ENCODE measurements around the gene CORO7. TPM values are rescaled to one million over a fixed set of nuclear protein-coding genes. Genes with fewer than 3 reads are reported as not detected.

Gene CORO7
- total RNA-seq, 1 donor from 2014 or later = 24.8 TPM

DNA sequence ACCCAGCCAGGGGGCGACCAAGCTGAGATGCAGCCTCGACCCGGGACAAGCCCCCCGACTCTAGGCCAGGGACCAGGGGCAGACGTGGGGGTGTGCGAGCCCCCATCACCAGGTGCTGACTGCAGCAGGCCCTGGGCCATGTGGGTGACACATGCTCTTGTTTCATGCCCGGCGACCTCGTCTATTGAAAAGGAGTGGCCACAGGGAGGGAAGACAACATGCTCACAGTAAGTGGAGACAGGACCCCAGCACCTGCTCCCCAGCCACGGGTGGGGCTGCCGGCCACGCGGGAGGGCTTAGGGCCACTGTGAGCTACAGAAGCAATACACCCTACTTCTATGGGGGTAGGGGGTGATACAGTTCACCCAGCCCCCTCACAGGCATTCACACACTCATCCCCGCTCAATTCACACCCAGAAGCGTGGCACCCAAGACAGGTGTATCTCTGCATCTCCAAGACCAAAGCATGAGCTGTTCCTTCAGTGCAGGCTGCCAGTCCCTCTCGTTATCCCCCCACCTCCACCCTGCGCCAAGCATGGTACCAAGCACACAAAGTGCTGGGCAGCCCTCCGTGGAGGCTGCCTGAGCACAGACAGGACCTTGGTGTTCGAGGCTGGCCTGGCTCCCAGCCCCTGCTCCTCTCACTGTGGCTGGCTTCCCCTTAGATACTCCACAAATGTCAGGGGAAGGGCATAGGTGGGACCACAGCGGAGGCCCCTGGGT lies 31.2 kb downstream of the CORO7 start:
- no peak for DNase-seq (ENCODE audit: low read depth in 2 of 2)

DNA sequence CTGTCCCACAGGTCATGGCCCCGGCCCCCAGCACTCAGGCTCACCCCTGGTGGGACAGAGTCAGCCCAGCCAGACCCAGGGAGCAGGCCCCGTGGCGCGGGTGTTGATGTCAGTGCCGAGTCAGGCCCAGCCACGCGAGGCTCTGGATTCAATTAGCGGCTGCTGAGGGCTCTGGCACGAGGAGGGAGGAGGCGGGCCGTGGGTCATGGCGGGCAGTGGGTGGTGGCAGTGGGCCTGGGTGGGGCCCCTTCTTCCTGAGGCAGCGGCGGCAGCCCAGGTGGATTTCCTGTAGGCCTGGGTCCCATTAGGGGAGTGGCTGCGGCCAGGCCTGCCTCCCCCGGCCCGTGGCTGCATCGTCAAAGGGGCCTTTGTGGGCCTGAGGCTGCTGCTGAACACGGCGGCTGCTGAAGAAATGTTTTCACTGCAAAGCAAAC lies 31.9 kb downstream of the CORO7 start:
- no peak for DNase-seq (ENCODE audit: low read depth in 2 of 2)

DNA sequence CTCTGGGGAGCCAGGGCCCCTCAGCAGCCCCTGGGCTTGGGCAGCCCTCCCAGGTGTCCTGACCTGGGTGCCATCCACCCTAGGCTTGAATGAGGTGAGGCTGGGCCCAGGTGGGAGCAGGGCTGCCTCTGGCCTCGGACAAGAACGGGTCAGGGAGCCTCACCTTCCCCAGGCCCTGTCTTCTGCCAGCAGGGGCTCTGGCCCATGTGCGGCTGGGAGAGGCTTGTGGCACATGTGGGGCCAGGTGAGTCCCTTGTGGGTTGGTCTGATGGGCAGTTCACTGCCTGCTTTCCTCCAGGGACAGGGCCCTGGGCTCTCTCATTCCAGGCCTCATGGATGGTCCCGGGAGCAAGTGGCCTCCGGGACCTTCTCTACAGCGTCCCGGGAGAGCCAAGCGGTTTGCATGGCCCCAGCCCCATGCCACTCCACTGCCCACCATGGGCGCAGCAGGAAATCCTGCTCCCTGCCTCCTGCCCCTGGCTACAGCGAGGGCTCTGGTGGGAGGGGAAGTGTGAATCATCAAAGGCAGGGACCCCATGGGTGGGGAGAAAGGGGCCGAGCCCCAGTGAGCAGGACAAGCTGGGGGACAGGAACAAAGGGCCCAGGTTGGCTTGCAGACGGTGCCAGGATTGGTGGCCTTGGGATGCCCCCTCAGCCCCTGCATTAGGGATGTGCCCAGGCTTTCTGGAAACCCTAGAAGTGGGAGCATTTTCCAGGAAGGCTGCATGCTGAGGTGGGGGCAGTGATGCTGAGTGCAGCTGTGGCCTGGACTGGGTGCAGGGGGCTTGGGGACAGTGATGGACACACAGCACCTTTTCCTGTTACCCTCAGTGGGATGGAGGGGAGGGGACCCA lies 32.6 kb downstream of the CORO7 start:
- DNase-seq (ENCODE audit: low read depth in 2 of 2) = no peak

DNA sequence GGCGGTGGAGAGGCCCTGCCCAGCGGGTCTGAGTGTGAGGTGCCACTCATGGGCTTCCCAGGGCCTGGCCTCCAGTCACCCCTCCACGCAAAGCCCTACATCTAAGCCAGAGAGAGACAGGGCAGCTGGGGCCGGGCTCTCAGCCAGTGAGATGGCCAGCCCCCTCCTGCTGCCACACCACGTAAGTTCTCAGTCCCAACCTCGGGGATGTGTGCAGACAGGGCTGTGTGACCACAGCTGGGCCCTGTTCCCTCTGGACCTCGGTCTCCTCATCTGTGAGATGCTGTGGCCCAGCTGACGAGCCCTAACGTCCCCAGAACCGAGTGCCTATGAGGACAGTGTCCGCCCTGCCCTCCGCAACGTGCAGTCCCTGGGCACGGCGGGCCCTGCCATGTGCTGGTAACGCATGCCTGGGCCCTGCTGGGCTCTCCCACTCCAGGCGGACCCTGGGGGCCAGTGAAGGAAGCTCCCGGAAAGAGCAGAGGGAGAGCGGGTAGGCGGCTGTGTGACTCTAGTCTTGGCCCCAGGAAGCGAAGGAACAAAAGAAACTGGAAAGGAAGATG lies 33.5 kb downstream of the CORO7 start:
- no peak for DNase-seq (ENCODE audit: low read depth in 2 of 2)

DNA sequence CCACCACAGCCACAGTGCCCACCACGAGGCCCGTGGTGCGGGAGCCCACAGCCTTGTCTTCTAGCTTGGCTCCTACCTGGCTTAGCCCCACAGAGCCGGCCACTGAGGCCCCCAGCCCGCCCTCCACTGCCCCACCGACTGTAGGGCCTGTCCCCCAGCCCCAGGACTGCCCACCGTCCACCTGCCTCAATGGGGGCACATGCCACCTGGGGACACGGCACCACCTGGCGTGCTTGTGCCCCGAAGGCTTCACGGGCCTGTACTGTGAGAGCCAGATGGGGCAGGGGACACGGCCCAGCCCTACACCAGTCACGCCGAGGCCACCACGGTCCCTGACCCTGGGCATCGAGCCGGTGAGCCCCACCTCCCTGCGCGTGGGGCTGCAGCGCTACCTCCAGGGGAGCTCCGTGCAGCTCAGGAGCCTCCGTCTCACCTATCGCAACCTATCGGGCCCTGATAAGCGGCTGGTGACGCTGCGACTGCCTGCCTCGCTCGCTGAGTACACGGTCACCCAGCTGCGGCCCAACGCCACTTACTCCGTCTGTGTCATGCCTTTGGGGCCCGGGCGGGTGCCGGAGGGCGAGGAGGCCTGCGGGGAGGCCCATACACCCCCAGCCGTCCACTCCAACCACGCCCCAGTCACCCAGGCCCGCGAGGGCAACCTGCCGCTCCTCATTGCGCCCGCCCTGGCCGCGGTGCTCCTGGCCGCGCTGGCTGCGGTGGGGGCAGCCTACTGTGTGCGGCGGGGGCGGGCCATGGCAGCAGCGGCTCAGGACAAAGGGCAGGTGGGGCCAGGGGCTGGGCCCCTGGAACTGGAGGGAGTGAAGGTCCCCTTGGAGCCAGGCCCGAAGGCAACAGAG lies 34.2 kb downstream of the CORO7 start:
- no peak for DNase-seq (ENCODE audit: low read depth in 2 of 2)

DNA sequence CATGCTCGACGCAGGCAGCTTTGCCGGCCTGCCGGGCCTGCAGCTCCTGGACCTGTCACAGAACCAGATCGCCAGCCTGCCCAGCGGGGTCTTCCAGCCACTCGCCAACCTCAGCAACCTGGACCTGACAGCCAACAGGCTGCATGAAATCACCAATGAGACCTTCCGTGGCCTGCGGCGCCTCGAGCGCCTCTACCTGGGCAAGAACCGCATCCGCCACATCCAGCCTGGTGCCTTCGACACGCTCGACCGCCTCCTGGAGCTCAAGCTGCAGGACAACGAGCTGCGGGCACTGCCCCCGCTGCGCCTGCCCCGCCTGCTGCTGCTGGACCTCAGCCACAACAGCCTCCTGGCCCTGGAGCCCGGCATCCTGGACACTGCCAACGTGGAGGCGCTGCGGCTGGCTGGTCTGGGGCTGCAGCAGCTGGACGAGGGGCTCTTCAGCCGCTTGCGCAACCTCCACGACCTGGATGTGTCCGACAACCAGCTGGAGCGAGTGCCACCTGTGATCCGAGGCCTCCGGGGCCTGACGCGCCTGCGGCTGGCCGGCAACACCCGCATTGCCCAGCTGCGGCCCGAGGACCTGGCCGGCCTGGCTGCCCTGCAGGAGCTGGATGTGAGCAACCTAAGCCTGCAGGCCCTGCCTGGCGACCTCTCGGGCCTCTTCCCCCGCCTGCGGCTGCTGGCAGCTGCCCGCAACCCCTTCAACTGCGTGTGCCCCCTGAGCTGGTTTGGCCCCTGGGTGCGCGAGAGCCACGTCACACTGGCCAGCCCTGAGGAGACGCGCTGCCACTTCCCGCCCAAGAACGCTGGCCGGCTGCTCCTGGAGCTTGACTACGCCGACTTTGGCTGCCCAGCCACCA lies 35.1 kb downstream of the CORO7 start:
- no peak for DNase-seq (ENCODE audit: low read depth in 2 of 2)

DNA sequence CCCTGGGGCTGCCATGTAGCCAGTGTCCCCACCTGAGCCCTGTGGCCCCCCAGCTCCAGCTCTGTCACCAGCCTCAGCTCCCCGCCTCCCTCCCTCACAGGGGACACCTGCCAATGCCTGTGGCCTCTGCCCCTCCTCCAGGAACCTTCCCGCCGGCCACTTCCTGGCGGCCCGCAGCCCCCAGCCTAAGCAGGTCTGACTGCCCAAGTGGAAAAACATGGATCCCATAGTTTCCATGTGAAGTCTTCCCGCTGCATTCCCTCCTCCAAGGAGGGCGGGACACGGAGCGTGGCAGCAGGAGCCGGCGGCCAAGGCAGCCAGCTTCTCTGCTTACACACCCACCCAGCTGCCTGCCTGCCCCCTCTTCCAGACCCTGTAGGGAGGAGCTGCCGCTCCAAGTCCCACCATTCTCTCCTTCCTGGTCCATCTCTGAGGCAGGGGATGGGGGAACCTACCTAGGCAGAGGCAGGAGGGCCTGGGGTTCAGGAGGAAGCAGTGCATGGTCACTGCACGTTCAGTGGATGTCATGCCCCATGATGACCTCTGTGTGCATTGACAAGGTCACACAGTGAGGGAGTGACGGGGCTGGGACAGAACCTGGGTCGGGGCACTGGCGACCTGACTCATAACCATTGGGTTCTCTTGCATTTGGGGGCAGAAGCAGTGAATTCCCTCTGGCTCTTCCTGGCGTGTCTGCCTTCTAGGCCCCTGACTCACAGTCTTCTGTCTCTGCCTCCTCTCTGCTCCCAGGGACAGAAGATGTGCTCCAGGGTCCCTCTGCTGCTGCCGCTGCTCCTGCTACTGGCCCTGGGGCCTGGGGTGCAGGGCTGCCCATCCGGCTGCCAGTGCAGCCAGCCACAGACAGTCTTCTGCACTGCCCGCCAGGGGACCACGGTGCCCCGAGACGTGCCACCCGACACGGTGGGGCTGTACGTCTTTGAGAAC lies 36.0 kb downstream of the CORO7 start:
- no peak for DNase-seq (ENCODE audit: low read depth in 2 of 2)

DNA sequence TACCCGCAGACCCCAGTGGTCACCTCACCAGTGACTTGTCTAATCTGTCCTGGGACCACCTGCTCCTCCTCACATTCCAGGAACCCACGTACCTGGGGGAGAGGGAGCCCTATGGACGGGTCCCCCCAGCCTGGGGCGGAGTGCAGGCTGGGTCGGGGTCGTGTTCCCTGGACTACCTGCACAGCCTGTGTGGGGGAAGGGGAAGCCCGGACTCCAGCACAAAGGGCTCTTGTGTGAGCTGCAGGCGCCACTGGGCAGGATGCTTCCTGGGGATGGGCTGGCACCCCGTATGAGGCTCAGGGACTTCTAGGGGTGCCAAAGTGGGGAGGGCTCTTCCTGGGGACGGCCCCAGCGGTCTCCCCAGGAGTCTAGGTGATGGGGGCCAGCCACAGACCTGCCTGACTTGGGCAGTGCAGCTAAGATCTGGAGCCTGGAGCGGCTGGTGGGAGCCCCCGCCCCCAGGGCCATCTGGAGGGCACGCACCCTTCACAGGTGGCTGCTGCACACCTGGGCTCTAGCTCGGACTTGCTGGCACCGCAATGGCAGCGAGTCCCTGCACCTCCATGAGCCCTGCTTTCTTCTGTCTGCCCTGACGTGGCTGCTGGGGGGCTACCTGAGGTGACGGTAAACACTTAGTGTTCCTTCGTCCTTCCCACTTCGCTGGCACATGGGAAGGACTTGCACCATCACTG lies 37.3 kb downstream of the CORO7 start:
- no peak for DNase-seq (ENCODE audit: low read depth in 2 of 2)

DNA sequence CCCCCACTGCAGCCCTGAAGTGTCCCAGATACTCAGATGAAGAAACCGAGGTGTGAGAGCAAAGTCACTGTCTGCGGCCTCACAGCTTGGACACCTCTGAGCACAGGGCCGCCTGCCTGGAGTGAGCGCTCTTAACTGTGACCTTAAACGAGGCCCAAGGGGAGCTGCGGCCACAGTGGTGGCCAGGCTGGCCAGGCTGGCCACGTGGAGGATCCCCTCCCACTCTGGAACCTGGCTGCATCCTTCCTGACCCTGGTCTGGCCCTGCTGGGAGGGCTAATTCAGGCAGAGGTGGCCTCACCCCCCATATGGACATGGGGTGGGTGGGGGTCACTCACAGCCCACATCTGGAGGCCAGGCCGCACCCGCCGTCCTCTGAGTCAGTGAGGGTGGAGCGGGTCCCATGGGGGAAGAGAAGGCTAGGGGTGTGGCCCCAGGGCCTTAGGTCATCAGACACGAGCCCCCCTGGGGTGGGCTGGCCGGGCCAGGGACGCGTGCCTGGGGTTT lies 38.2 kb downstream of the CORO7 start:
- DNase-seq (ENCODE audit: low read depth in 2 of 2) = no peak

DNA sequence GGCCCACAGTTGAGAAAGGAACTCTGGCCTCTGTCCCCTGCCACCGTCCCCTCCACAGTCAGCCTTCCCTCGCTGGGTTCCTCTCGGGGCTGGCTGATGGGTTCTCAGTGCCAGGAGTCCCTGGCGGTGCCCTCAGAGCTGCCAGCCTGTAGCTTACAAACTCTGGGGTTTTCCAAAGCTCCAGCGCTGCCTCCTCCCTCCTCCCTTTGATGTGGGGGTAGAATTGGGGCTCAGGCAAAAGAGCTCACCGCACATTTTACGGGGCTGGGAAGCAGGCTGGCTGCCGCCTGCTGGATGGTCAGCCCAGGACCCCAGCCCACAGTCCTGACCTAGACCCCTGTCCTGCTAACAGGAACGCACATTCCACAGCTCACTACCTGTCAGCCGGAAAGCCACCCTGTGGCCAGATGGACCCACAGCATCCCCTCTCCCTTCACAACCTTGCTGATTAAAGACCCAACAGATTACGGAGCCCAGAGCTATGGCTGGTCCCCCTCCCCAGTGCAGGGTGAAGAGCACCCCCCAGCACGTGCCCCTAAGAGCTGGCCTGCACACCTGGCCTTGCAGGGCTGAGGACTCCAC lies 38.7 kb downstream of the CORO7 start:
- no peak for DNase-seq (ENCODE audit: low read depth in 2 of 2)

DNA sequence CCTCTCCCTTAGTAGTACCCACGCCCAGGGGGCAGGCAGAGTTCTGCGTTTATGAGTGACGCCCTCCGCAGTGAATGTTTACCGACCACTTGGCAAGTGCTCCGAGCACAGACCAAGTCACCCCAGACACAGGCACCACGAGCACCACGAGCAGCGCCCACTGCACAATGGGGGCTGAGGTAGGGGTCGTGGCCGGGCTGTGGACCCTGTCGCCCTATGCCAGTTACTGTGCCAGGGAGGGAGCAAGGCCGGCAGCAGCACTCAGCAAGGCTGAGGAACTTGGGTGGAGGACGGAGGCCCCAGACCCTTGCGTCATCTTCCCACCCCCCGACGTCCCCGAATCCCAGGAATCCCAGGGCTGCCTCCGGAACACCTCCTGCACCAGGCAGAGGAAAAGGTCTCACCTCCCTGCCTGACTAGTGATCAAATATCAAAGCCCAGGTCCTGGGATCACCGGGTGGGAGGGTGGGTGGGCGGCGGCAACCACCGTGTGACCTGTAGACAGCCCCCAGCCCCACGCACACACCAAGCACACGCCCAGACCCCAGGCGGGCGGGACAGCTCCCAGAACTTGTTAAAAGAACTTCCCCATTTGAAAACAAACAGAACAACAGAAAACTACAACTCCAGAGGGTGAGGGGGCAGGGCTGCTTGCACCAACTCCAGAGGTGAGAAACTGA lies 39.4 kb downstream of the CORO7 start:
- DNase-seq (ENCODE audit: low read depth in 2 of 2) = no peak

DNA sequence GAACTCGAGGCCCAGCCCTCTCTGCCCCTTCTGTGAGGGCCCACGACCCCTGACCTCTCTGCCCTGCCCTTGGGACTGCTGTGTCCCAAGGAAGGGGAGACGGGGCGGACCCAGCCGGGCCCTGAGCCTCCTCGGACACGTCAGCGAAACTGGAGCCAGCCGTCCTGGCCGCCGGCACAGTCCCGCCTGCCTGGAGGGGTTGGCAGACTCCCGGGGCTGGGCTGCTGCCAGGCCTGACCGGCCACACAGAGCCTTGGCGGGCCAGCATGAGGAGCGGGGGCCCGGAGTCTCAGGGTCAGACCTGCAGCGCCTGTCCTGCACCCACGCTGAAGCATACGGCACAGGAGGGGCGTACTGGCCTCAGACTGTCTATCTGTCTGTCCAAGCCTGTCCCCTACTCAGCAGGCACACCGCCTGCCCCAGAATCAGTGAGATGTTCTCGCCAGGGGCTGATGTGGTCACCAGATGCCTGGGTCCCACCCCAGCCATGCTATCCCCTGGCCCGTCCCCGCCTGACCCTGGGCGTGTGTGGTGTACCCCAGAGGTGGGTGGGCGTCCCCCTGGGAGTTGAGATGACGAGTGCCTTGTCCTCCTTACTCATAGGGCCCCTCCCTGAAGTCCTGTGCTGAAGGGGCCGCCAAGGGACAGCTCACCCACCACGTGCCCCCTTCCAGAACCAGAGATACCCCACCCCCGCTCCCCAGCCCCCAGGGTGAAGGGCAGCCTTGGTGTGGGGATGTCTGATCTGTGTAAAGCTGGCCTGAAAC lies 40.1 kb downstream of the CORO7 start:
- no peak for DNase-seq (ENCODE audit: low read depth in 2 of 2)

DNA sequence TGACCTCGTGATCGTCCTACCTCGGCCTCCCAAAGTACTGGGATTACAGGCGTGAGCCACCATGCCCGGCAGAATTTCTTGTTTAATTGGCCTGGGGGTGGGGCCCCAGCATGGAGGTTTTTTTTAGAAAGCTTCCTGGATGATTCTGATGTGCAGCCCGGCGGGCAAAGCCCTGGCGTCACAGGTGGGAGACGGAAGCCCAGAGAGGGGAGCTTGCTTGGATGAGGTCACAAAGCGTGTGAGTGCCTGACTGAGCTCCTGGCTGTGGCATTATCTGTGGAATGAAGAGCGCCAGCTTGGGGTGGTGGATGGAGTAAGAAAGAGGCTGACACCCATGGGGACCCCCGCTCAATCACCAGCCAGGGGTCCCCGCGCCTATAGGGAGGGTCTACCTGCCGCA lies 40.7 kb downstream of the CORO7 start:
- DNase-seq (ENCODE audit: low read depth in 2 of 2) = no peak

DNA sequence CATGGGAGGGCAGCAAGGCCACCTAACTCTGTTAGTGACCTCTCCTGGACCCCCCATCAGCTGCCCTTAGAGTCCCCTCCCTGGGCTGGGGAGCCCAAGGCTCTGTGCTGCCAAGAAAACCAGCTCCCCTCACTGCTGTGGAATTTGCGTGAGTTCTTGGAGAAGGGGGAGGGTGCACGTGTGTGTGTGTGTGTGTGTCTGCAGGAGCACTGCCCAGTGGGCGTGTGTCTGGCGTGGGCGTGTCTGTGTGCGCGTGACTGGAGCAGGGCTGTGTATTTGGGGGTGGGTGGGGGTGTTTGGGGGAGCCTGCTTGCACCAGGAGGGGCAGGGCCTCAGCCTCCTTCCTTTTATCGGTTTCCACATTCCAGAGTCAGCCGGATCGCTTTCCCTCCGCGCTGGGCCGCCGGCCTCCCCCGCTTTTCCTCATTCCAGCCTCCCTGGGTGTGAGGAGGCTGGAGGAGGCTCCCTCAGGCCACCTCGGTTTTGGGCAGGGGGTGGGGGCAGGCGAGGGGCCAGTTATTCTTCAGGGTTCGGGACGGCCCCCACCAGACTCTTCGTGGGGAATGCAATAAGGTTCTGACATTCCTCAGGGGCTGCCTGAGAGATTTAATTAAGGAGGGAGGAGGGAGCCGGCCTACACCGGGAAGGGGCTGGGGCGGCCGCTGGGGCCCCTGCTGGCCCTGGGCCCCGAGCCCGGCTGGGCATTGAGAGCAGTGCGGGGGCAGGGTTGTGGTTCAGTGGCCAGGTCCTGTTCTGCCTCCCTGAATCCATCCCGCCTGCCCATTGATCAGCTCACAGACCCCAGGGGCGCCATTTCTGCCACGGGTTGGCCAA lies 42.3 kb downstream of the CORO7 start:
- peak in 1 of 2 donors; percentile 39 for DNase-seq (ENCODE audit: low read depth in 2 of 2)

DNA sequence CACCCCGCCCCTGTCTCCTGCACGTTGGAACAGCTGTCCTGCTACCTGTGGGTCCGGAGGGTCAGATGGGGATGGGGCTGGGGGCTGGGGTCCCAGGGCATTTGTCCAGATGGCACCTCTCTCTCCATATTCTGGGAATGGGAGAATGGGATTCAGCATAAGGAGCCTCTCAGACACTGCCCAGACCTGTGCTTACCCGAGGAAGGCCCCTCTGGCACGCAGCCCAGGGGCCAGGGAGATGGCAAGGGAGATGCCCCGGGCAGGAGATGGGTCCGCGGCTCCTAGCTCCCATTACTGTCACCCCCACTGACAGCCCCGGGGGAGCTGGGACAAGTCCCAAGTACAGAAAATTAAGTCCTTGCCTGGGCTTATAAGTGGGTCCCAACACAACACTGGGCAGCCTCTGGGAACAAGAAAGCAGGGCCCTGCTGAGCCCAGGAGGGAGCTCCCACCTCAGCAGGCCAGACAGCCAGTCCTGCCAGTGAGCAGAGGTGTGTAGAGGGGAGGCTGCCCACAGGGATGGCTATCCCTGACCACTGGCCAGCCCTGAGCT lies 43.0 kb downstream of the CORO7 start:
- DNase-seq (ENCODE audit: low read depth in 2 of 2) = no peak

All from dermis microvascular lymphatic vessel endothelial cell (primary cell).